Measurements from ENCODE around the gene CPS1.

DNA sequence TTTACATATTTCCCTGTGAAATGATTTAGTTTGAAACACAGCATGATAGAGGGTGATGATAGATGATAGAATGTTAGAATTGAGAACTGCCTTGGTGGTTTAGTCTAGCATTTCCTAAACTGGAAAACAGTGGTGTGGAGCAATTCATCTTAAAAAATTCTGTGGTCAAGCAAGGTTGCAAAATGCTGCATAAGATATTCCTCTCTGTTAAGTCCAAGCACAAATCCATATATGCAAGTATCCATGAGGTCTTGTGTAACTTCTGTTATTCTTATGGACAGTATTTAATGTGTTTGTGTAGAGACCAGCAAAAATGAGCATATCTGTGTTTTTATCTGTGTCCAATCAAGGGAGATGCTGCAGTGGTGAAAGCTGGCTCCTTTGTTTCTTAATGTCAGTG is 30.0 kb downstream of the CPS1 start:
- TF ChIP-seq, protein P1, sequence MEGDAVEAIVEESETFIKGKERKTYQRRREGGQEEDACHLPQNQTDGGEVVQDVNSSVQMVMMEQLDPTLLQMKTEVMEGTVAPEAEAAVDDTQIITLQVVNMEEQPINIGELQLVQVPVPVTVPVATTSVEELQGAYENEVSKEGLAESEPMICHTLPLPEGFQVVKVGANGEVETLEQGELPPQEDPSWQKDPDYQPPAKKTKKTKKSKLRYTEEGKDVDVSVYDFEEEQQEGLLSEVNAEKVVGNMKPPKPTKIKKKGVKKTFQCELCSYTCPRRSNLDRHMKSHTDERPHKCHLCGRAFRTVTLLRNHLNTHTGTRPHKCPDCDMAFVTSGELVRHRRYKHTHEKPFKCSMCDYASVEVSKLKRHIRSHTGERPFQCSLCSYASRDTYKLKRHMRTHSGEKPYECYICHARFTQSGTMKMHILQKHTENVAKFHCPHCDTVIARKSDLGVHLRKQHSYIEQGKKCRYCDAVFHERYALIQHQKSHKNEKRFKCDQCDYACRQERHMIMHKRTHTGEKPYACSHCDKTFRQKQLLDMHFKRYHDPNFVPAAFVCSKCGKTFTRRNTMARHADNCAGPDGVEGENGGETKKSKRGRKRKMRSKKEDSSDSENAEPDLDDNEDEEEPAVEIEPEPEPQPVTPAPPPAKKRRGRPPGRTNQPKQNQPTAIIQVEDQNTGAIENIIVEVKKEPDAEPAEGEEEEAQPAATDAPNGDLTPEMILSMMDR (conservative IDR thresholded peaks at IDR 0.05; ENCODE audit: low read length), result no peak
- TF ChIP-seq EZH2phosphoT487 (IDR thresholded peaks at IDR 0.05; ENCODE audit: borderline replicate concordance), result no peak
